ENCODE results near the gene SRMS.

DNA sequence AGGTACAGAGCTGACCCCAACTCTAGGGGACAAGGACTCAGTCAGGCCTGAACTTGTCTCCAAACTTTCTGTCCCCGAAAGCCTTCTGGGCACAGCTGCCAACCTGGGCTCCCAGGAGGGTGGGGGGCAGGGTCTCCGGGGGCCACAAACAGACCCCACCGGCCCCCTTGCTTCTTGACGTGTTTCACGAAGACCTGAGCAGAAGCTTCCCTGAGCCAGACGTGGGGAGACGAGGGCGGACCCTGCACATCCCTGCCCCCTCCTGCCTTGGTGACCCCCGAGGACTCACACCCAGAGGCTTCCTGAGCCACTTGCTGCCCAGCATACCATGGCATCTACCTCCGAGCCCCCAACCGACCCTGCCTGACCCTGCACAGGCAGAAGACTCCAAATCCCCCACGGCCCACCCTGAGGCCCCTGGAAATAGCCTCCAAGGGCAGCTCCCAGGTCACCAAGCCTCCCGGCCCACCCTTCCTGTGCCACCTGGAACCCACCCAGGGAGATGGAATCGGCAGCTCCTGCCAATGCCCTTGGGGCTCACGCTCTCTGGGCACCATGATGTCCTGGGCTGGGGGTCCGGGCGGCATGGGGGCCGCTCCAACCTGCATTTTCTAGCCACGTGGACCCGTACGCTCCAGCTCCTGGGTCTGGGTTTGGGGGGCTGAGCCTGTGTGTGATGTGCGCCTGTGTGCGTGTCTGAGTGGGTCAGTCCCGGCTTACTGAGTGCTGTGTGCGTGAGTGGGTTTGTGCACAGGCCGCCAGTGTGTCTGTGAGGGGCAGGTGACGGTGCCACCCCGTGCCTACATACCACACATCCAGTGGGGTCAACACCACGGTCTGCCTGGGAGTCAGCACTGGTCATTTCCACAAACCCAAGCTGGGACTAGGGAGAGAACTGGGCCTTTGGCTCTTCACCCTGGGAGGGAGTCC lies 7.8 kb downstream of the SRMS start:
- TF ChIP-seq, protein P1, sequence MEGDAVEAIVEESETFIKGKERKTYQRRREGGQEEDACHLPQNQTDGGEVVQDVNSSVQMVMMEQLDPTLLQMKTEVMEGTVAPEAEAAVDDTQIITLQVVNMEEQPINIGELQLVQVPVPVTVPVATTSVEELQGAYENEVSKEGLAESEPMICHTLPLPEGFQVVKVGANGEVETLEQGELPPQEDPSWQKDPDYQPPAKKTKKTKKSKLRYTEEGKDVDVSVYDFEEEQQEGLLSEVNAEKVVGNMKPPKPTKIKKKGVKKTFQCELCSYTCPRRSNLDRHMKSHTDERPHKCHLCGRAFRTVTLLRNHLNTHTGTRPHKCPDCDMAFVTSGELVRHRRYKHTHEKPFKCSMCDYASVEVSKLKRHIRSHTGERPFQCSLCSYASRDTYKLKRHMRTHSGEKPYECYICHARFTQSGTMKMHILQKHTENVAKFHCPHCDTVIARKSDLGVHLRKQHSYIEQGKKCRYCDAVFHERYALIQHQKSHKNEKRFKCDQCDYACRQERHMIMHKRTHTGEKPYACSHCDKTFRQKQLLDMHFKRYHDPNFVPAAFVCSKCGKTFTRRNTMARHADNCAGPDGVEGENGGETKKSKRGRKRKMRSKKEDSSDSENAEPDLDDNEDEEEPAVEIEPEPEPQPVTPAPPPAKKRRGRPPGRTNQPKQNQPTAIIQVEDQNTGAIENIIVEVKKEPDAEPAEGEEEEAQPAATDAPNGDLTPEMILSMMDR (IDR thresholded peaks at IDR 0.05), result no peak
- no peak for TF ChIP-seq EP300 (IDR thresholded peaks at IDR 0.05)
